Measurements from ENCODE around the gene TAS2R43.
"Not testable (repeated sequence)": the region's sequence is repeated elsewhere in the genome, so short reads cannot be mapped to it uniquely, and the experiment has no call there.

TAS2R43 gene

DNA sequence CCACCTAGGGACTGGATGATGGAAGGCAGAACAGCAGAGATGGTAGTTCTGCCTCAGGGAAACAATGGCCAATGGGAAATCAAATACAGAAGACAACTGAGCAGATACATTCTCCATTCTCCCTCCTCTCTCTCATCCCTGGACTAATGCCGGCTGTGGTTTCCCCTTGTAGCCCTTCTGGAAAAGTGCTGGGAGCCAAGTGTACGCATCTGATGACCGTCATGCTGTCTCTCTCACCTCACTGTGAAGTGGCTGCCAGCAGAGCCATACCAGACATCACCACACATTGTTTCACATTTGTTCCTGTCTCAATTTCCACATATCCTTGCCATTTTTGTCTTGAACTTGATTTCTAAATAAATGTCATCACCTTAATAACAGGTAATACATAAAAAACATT is 33.1 kb downstream of the TAS2R43 start:
- DNase-seq: no peak

DNA sequence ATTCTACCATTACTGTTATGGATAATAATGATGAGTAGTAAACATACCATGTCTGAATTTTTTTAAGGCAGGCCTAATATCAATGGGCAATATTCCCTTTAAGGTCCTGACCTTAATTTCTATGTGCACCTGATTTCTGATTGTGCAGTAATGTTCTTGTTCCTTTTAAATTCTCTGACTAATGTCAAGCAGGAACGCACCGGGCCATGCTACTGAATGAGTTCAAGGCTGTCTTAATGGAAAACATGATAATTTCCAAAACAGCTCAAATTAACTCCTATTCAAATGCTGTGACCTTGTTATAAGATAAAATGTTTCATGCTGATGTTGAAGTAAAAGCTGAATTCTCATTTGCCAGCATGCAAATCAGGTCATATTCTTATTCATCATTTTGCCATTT is 36.8 kb downstream of the TAS2R43 start:
- no peak for DNase-seq

DNA sequence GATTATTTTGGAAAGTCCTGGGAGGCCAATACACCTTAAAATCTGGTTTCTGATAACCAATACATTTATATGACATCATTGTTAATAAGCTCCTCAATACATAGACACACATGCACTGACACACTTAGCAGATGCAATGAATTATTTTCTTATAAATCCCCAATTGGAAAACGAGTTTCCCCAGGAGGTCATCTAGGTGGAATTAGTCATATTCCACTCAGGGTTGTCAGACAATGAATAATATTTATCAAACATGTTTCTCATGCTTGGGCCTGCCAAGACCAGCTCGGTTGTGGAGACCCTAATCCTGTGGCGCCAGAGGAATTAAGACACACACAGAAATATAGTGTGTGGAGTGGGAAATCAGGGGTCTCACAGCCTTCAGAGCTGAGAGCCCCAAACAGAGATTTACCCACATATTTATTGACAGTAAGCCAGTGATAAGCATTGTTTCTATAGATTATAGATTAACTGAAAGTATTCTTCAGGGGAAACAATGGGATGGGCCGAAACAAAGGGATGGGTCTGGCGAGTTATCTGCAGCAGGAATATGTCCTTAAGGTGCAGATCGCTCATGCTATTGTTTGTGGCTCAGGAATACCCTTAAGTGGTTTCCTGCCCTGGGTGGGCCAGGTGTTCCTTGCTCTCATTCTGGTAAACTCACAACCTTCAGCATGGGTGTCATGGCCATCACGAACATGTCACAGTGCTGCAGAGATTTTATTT is 42.1 kb downstream of the TAS2R43 start:
- DNase-seq: not testable (repeated sequence)

DNA sequence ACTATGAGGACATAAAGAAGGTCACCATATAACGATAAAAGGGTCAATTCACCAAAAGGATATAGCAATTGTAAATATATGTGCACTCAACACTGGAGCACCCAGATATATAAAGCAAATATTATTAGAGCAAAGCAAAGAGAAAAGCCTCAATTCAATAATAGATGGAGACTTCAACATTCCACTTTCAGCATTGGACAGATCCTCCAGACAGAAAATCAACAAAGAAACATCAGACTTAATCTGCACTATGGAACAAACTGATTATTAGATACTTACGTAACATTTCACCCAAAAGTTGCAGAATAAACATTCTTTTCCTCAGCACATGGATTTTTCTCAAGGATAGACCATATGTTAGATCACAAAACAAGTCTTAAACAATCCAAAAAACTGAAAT is 50.7 kb downstream of the TAS2R43 start:
- not testable (repeated sequence) for DNase-seq
